A549 (cell line): ENCODE results near the gene COL3A1. TPM values are rescaled to one million over a fixed set of nuclear protein-coding genes. Genes with fewer than 3 reads are reported as not detected.

Experiments used
- ATAC-seq, 2 experiments: fragments of 200-7000 bp in 1 of 2; fragments of >200 bp in 1 of 2; cut with Nextera tagmentation in 1 of 2; cut with Tn5 transposase in 1 of 2; 3 replicates each; pipeline versions ENCODE4 v1.8.0 to v1.9.1; 2018 to 2020; ENCODE audit warnings: mild to moderate bottlenecking in 1 of 2, moderate library complexity in 1 of 2
- CTCF ChIA-PET: fragments of 300-600 bp; sonication (Branson Sonifier 250); formaldehyde crosslinking; extraction: SDS; loops from one replicate; lab custom pipeline; 2021; ENCODE audit warnings: antibody characterized with exemption, inconsistent platforms; lab: Yijun Ruan, JAX
- POLR2A ChIA-PET: fragments of 350-600 bp; formaldehyde crosslinking; extraction: SDS; loops from one replicate; lab custom pipeline; 2021; ENCODE audit warnings: antibody characterized with exemption, inconsistent platforms; lab: Yijun Ruan, JAX
- DNase-seq, 2 experiments: peaks; one replicate each; pipeline versions ENCODE4 v3.0.0 to v3.0.0-alpha.2; 2011 to 2016; ENCODE audit warnings: low read depth in 1 of 2, low spot score in 1 of 2
- FAIRE-seq: peaks from 2 replicates; lab custom pipeline; 2011; peaks lifted over from hg19 to GRCh38; lab: Jason Lieb, UNC
- H3K27ac ChIP-seq, 2 experiments: fragments of >200 bp; sonication (Bioruptor Twin); formaldehyde crosslinking; 3 replicates each; pipeline ENCODE4 v1.5.1; 2016 to 2017
- H3K4me1 ChIP-seq: fragments of >200 bp; sonication (Bioruptor Twin); formaldehyde crosslinking; 3 replicates; pipeline ENCODE4 v1.6.1; 2016
- H3K4me2 ChIP-seq: fragments of >200 bp; sonication (Bioruptor Twin); formaldehyde crosslinking; 3 replicates; pipeline ENCODE4 v1.6.1; 2016
- H3K4me3 ChIP-seq: fragments of >200 bp; sonication (Bioruptor Twin); formaldehyde crosslinking; 3 replicates; pipeline ENCODE4 v1.5.1; 2016
- H3K9me3 ChIP-seq: fragments of >200 bp; sonication (Bioruptor Twin); formaldehyde crosslinking; 3 replicates; pipeline ENCODE4 v1.6.1; 2016
- CEBPB ChIP-seq, 2 experiments: fragments of >200 bp in 1 of 2; sonication (Bioruptor Twin) in 1 of 2; formaldehyde crosslinking in 1 of 2; IDR thresholded peaks; 2 replicates each; pipeline ENCODE4 v1.6.1; 2012 to 2016
- EP300 ChIP-seq, 2 experiments: fragments of >200 bp; sonication (Bioruptor Twin); formaldehyde crosslinking; IDR thresholded peaks; 2 replicates in 1 of 2; 3 replicates in 1 of 2; pipeline ENCODE4 v1.6.1; 2016 to 2017
- ESRRA ChIP-seq: fragments of 150-350 bp; IDR thresholded peaks from 2 replicates; pipeline ENCODE4 v1.6.1; 2014; ENCODE audit warnings: mild to moderate bottlenecking, low read length, borderline replicate concordance
- FOXS1 ChIP-seq: fragments of 250-450 bp; sonication (Bioruptor Pico); IDR thresholded peaks from 2 replicates; pipeline ENCODE4 v1.5.0; 2020; ENCODE audit warnings: mild to moderate bottlenecking, moderate library complexity
- HOXB13 ChIP-seq: fragments of 250-450 bp; sonication (Bioruptor Pico); IDR thresholded peaks from 2 replicates; pipeline ENCODE4 v1.5.0; 2020; ENCODE audit warnings: low read depth, mild to moderate bottlenecking, moderate library complexity
- KDM1A ChIP-seq: fragments of 200-600 bp; sonication (generic); IDR thresholded peaks from 2 replicates; pipeline ENCODE4 v1.6.1; 2016; ENCODE audit warnings: low read depth, mild to moderate bottlenecking
- MAFK ChIP-seq: fragments of 450-650 bp; IDR thresholded peaks from 2 replicates; pipeline ENCODE4 v1.6.1; 2014; ENCODE audit not compliant: partially characterized antibody
- MAZ ChIP-seq: fragments of 150-350 bp; IDR thresholded peaks from 2 replicates; pipeline ENCODE4 v1.6.1; 2014; ENCODE audit warnings: antibody characterized with exemption, low read depth, low read length, borderline replicate concordance
- NR3C1 ChIP-seq: fragments of >200 bp; sonication (Bioruptor Twin); formaldehyde crosslinking; IDR thresholded peaks from 3 replicates; pipeline ENCODE4 v1.6.1; 2017
- POLR2AphosphoS2 ChIP-seq: conservative IDR thresholded peaks from 2 replicates; pipeline ENCODE4 v1.6.1; 2012; ENCODE audit warnings: low read length, improper control_type of control experiment, inconsistent platforms
- RARB ChIP-seq: fragments of 250-450 bp; sonication (Bioruptor Pico); IDR thresholded peaks from 2 replicates; pipeline ENCODE4 v1.8.0; 2021; ENCODE audit warnings: mild to moderate bottlenecking, moderate library complexity
- SMC3 ChIP-seq: fragments of >200 bp; sonication (Bioruptor Twin); formaldehyde crosslinking; IDR thresholded peaks from 3 replicates; pipeline ENCODE4 v1.6.1; 2018; ENCODE audit warnings: inconsistent platforms
- ZNF302 ChIP-seq: fragments of 250-450 bp; sonication (Bioruptor Pico); IDR thresholded peaks from 2 replicates; pipeline ENCODE4 v1.9.0; 2021; ENCODE audit warnings: inconsistent platforms, mild to moderate bottlenecking, moderate library complexity
- WGBS: methylation state at CpG from one replicate; pipeline ENCODE4 v1.1.6; 2017; ENCODE audit errors: missing lambda C conversion rate; 5-methylcytosine and 5-hydroxymethylcytosine counted together
- polyA plus RNA-seq, 4 experiments: library from polyadenylated mRNA; depleted of rRNA in 3 of 4; stranded (reverse); fragments of >200 nt; fragmentation: RNase III in 1 of 4; extraction: RNeasy Plus Mini Kit Qiagen cat#74134 plus additional on column Dnase treatment in 1 of 4; gene quantifications; 2 replicates in 3 of 4; 3 replicates in 1 of 4; pipeline ENCODE4 v1.2.3, GENCODE V29; 2011 to 2017
- small RNA-seq, 6 experiments: library from RNA; depleted of rRNA; stranded (forward); fragments of <200 nt; gene quantifications; one replicate each; pipeline ENCODE3, GENCODE V24; 2012
- TF ChIP-seq, protein P1 (sequence below): fragments of 450-650 bp; IDR thresholded peaks from 2 replicates; pipeline ENCODE4 v1.6.1; 2014; ENCODE audit warnings: antibody characterized with exemption
- TF ChIP-seq, protein P2 (sequence below): fragments of >200 bp; sonication (Bioruptor Twin); formaldehyde crosslinking; IDR thresholded peaks from 2 replicates; pipeline ENCODE4 v1.6.1; 2016

Gene COL3A1
- polyA plus RNA-seq, 2 of the 4 experiments (the other 2 are of a cell fraction) = 0.70 to 3.2 TPM

DNA sequence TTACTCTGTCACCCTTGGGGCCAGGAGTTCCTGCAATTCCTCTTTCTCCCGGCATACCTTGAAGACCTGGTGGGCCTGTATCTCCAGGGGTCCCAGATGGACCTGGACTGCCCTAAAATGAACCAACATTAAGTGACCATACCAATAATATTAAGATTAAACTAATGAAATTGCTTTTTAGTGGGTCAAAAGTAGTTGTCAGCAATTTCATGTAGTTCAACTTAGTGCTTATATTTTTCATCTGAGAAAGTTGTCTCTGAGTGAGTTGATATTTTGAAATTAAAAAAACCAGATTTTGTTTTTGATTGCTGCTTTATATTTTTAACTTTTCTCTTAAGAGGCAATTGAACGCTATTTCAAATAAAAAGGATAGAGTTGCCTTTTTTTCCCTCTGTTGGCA is 83.1 kb downstream of the COL3A1 start:
- ATAC-seq = no peak; a peak in 1 of 6 replicates
- ChIA-PET POLR2A (no interaction called here), CTCF (no interaction called here)
- peaks cover 14% of the 10 kb centered on the region; the same call in 2 of the 3 replicates for H3K4me1 ChIP-seq
- no peak overlapping the region for H3K4me2 ChIP-seq
- no peak for TF ChIP-seq EP300 (IDR thresholded peaks at IDR 0.05)
- TF ChIP-seq MAFK = peak; percentile 61
- DNase-seq = no peak
- FAIRE-seq = no peak
- no peaks in the 10 kb centered on the region for H3K9me3 ChIP-seq
- 94% methylated on average over 2 of the region's 2 CpGs for WGBS
- H3K27ac ChIP-seq = no peak overlapping the region
- H3K4me3 ChIP-seq = no peak overlapping the region

DNA sequence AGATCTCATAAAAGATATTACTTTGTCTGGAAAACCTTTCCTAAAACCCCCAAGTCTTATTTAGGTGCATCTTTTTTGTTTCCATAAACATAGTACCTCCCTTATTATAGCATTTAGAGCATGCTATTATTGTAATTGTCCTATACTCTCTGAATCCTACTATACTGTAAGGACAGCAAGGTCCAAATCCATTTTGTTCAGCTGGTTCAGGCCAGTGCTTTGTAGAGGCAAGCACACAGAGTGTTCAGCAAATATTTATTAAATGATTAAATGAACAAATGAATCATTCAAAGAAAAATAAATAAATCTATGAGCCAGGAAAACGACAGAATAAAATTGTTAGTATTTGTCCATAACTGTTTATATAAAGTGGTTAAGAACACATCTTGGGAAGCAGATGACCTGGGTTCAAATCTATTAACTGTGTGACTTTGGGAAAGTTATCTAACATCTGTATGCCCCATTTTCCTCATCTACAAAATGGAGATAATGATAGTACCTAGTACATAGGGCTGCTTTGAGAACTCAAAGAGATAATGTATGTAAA is 86.0 kb downstream of the COL3A1 start:
- ChIA-PET CTCF (interaction anchor here (1.3 kb wide), 1 partner anchor 352 kb away, joined by 3 read pairs; no protein-coding TSS in a partner anchor), POLR2A (no interaction called here)
- Histone ChIP-seq H3K4me1 (peaks cover 14% of the 10 kb centered on the region; the same call in 2 of the 3 replicates), H3K4me2 (no peak overlapping the region; the same call in 2 of the 3 replicates), H3K4me3 (no peak overlapping the region), H3K9me3 (no peaks in the 10 kb centered on the region), H3K27ac (no peak overlapping the region; a peak in 1 of 6 replicates)
- TF ChIP-seq NR3C1 (no peak), SMC3 (no peak), FOXS1 (CRISPR knock-in tag) (no peak), KDM1A (no peak), ESRRA (no peak), MAFK (no peak), MAZ (no peak), RARB (CRISPR knock-in tag) (no peak), HOXB13 (CRISPR knock-in tag) (no peak), CEBPB (IDR thresholded peaks at IDR 0.05) (no peak), POLR2AphosphoS2 (no peak), ZNF302 (no peak)
- TF ChIP-seq, protein P1, sequence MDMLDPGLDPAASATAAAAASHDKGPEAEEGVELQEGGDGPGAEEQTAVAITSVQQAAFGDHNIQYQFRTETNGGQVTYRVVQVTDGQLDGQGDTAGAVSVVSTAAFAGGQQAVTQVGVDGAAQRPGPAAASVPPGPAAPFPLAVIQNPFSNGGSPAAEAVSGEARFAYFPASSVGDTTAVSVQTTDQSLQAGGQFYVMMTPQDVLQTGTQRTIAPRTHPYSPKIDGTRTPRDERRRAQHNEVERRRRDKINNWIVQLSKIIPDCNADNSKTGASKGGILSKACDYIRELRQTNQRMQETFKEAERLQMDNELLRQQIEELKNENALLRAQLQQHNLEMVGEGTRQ = no peak
- TF ChIP-seq, protein P2, sequence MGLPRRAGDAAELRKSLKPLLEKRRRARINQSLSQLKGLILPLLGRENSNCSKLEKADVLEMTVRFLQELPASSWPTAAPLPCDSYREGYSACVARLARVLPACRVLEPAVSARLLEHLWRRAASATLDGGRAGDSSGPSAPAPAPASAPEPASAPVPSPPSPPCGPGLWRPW = no peak
- FAIRE-seq = no peak
- WGBS = 2% methylated on average over 1 of the region's 1 CpG
- ATAC-seq = peak in 1 of 2 experiments; percentile 68; a peak in 3 of 6 replicates
- peak in 1 of 2 experiments; percentile 12 for DNase-seq

Small RNAs within 50 kb of the gene (small RNA-seq; reads per million reads assigned to genes)
- gene MIR1245A = 0 to 1.5 (median 0) reads per million in 6 experiments

Other genes with a start within 250 kb of the COL3A1 start
- 215 and 244 TPM in 2 replicates for gene COL5A2, start 205.4 kb downstream of the COL3A1 start, polyA plus RNA-seq (2011; rRNA removed)
- gene COL5A2, start 205.4 kb downstream of the COL3A1 start, polyA plus RNA-seq (2017; fragmentation: RNase III; extraction: RNeasy Plus Mini Kit Qiagen cat#74134 plus additional on column Dnase treatment) = 114 to 156 TPM (median 152 TPM) in 3 replicates